ENCODE measurements around the gene RPL31. TPM values are rescaled to one million over a fixed set of nuclear protein-coding genes. Genes with fewer than 3 reads are reported as not detected.

Gene RPL31
- total RNA-seq, 1 donor from 2014 or later, result 1,335 TPM

DNA sequence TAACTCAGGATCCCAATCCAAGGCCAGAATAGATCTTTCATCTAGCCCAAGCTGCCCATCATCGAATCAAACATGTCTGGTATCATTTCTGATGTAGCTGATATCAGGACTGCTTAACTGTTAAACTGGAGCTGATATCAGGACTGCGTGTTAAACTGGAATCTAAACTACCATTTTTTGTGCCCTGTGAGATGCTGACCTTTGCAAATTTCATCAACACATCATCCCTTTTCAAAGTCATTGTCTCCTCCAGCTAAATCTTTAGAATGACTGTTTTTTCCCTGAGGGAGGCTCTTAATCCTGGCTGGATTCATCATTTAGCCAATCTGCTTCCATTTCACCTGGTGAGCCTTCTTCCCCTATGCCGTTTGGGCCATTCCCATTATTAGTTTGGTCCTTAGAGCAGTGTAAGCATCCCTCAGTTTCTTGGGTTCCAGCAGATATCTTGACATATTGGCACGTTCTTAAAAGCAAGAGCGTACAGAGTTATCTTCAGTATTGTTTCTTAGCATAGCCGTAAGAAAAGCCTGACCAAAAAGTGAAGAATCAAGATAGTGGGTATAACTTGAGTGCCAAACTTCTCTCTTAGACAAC, 12.3 kb downstream of the RPL31 start:
- Mint-ChIP-seq H3K9me3 (ENCODE audit: unreplicated experiment) (no peaks in the 10 kb centered on the region), H3K36me3 (ENCODE audit: unreplicated experiment) (peaks cover 16% of the 10 kb centered on the region), H3K4me1 (ENCODE audit: unreplicated experiment) (peaks cover 5% of the 10 kb centered on the region), H3K4me3 (ENCODE audit: unreplicated experiment) (no peak overlapping the region), H3K27me3 (ENCODE audit: unreplicated experiment) (no peaks in the 10 kb centered on the region), H3K27ac (ENCODE audit: unreplicated experiment) (no peak overlapping the region)
- DNase-seq (ENCODE audit: extremely low spot score, unreplicated experiment), result peak; percentile 4
- TF ChIP-seq, protein P1, sequence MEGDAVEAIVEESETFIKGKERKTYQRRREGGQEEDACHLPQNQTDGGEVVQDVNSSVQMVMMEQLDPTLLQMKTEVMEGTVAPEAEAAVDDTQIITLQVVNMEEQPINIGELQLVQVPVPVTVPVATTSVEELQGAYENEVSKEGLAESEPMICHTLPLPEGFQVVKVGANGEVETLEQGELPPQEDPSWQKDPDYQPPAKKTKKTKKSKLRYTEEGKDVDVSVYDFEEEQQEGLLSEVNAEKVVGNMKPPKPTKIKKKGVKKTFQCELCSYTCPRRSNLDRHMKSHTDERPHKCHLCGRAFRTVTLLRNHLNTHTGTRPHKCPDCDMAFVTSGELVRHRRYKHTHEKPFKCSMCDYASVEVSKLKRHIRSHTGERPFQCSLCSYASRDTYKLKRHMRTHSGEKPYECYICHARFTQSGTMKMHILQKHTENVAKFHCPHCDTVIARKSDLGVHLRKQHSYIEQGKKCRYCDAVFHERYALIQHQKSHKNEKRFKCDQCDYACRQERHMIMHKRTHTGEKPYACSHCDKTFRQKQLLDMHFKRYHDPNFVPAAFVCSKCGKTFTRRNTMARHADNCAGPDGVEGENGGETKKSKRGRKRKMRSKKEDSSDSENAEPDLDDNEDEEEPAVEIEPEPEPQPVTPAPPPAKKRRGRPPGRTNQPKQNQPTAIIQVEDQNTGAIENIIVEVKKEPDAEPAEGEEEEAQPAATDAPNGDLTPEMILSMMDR (IDR thresholded peaks at IDR 0.05), result no peak

DNA sequence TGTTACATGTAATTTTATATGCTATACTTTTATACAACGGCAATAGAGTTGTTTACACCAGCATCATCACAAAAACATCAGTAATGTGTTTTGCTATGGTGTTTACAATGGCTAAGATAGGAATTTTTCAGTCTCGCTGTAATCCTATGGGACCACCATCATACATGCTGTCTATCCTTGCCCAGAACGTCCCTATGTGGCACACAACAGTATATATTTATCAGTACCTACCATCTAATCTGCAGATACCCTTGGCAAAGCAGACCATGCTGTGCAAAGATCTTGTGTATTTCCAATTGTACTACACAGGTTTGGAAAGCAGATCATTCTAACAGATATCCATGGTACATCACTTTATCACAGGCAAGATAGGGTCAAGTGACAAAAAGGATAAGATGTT, 15.3 kb downstream of the RPL31 start:
- H3K27me3 Mint-ChIP-seq (ENCODE audit: unreplicated experiment), result no peaks in the 10 kb centered on the region
- peaks cover 4% of the 10 kb centered on the region for H3K4me1 Mint-ChIP-seq (ENCODE audit: unreplicated experiment)
- H3K27ac Mint-ChIP-seq (ENCODE audit: unreplicated experiment), result no peak overlapping the region
- H3K9me3 Mint-ChIP-seq (ENCODE audit: unreplicated experiment), result no peaks in the 10 kb centered on the region
- H3K4me3 Mint-ChIP-seq (ENCODE audit: unreplicated experiment), result no peak overlapping the region
- DNase-seq (ENCODE audit: extremely low spot score, unreplicated experiment), result no peak
- TF ChIP-seq, protein P1 (IDR thresholded peaks at IDR 0.05), result no peak
- peaks cover 20% of the 10 kb centered on the region for H3K36me3 Mint-ChIP-seq (ENCODE audit: unreplicated experiment)

DNA sequence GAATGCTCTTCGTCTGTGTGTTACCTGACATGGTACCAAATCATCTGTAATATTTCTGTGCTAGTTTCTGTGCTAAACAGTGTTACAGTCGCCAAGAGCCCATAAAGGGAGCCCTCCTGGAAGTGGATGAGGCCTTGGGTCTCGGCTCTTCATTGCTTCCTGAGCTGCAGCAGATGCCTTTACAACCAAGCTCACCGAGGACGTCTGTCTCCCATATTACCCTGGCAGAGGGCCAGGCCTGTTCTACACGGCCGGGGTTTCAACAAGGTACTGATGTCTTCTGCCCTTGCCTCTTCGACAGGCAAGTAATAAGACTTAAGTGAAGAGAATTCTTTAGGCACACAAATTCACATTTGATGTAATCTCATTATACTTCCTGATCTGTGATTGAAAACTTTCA, 16.8 kb downstream of the RPL31 start:
- DNase-seq (ENCODE audit: extremely low spot score, unreplicated experiment), result no peak
- H3K4me3 Mint-ChIP-seq (ENCODE audit: unreplicated experiment), result no peak overlapping the region
- H3K36me3 Mint-ChIP-seq (ENCODE audit: unreplicated experiment), result peaks cover 18% of the 10 kb centered on the region
- TF ChIP-seq, protein P1 (IDR thresholded peaks at IDR 0.05), result no peak
- no peaks in the 10 kb centered on the region for H3K27me3 Mint-ChIP-seq (ENCODE audit: unreplicated experiment)
- H3K4me1 Mint-ChIP-seq (ENCODE audit: unreplicated experiment), result no peaks in the 10 kb centered on the region
- no peak overlapping the region for H3K27ac Mint-ChIP-seq (ENCODE audit: unreplicated experiment)
- no peaks in the 10 kb centered on the region for H3K9me3 Mint-ChIP-seq (ENCODE audit: unreplicated experiment)

DNA sequence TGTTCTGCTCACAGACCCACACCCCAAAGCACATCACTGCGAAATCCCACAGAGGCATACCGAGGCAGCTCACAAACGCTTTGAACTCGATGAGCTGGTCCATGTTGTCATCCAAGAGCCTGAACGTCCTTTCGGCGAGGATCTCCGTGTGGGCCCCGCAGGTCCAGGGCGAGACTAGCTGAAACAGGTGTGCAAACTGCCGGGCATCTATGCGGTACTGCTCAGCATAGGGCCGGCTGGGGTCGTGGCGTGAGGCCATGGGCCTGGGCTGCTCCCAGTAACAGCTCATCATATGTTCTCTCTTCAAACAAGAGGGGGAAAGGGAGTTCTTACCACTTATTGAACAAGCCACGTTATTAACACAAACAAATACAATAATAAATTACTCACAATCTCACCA, 20.1 kb downstream of the RPL31 start:
- no peak for DNase-seq (ENCODE audit: extremely low spot score, unreplicated experiment)
- Mint-ChIP-seq H3K27ac (ENCODE audit: unreplicated experiment) (no peak overlapping the region), H3K9me3 (ENCODE audit: unreplicated experiment) (no peaks in the 10 kb centered on the region), H3K4me1 (ENCODE audit: unreplicated experiment) (no peaks in the 10 kb centered on the region), H3K27me3 (ENCODE audit: unreplicated experiment) (no peaks in the 10 kb centered on the region), H3K36me3 (ENCODE audit: unreplicated experiment) (peaks cover 26% of the 10 kb centered on the region), H3K4me3 (ENCODE audit: unreplicated experiment) (no peak overlapping the region)
- TF ChIP-seq, protein P1 (IDR thresholded peaks at IDR 0.05), result no peak

DNA sequence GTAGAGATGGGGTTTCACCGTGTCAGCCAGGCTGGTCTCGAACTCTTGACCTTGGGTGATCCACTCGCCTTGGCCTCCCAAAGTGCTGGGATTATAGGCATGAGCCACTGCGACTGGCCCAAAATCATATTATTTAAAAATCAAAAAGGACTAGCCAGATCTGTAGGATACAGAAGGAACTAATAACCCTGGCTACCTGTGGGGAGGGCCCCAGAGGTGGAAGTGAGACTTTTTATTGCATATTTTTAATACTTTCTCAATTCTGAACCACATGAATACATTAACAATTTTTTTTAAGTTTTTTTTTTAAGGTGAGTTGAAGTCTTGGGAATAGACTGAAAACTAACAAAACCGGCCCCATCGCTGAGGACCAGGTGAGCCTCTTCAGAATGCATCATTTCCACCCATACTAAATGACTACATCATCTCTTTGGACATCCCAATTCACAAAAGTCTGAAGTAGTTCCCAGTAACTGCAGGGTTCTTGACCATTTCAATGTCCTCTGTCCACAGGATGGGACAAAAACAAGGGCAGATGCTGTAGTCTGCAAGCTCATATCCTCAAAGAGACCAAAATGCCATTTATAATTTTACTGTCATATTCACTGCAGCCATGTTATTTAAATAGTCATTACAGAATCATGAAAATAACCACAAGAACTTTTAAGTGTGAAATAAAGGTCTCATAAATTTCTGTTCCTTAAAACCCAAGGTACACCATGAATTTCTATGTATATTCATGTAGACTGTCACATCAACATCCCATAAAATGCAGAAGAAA, 21.4 kb downstream of the RPL31 start:
- peak; percentile 32 for DNase-seq (ENCODE audit: extremely low spot score, unreplicated experiment)
- TF ChIP-seq, protein P1 (IDR thresholded peaks at IDR 0.05), result no peak
- Mint-ChIP-seq H3K27ac (ENCODE audit: unreplicated experiment) (no peak overlapping the region), H3K27me3 (ENCODE audit: unreplicated experiment) (no peaks in the 10 kb centered on the region), H3K4me1 (ENCODE audit: unreplicated experiment) (no peaks in the 10 kb centered on the region), H3K9me3 (ENCODE audit: unreplicated experiment) (no peaks in the 10 kb centered on the region), H3K4me3 (ENCODE audit: unreplicated experiment) (no peak overlapping the region), H3K36me3 (ENCODE audit: unreplicated experiment) (peaks cover 23% of the 10 kb centered on the region)

All from osteocyte (in vitro differentiated cells).